Fibroblast of gingiva (primary cell): ENCODE results near the gene PDE4D.
A peak's percentile ranks its signal among the peaks of the same experiment; 100 is the strongest.
"Not testable (repeated sequence)": the region's sequence is repeated elsewhere in the genome, so short reads cannot be mapped to it uniquely, and the experiment has no call there.

Experiments used
- DNase-seq: peaks from one replicate; pipeline ENCODE4 v3.0.0-alpha.2; 2011; ENCODE audit warnings: low read depth

The PDE4D gene

DNA sequence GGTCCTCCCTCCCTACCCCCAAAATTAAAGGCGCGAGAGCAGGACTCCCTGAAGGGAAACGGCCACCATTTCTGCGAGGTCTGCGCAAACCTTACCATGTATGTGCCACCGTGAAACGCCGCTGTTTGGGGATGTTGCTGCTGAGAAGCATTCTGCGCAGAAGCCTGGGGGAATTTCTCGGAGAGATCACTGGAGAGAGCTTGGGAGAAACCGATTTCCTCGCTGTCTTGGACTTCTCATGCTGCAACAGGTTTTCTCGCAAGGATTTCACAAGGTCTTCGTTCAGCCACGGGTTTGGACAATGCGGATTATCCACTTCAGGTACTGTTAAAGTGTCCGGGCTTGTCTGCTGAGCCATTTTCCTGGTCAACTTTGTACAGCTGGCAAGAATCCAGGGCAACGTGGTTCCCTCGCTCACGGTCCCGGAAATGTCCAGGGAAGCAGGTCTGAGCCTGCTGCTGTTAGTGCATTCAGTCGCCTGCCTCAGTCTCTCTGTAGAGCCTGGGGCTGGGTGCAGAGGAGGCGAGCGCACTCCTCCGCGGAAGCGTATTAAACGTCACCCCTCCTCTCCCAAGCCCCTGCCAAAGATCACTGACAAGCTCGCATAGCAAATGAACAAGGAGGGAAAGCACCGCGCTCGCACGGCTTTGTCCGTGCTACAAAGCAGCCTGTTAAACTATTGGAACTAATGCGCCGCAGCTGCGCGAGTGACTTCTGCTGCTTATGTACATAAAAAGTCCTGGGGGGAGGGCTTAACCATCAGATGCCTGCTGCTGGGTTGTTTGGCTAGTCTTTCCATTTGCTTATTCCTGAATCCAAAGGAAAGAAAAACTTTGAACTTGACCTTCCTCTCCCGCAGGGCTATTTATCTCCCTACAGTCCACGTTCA, 125.1 kb downstream of the PDE4D start:
- peak; percentile 76 for DNase-seq

DNA sequence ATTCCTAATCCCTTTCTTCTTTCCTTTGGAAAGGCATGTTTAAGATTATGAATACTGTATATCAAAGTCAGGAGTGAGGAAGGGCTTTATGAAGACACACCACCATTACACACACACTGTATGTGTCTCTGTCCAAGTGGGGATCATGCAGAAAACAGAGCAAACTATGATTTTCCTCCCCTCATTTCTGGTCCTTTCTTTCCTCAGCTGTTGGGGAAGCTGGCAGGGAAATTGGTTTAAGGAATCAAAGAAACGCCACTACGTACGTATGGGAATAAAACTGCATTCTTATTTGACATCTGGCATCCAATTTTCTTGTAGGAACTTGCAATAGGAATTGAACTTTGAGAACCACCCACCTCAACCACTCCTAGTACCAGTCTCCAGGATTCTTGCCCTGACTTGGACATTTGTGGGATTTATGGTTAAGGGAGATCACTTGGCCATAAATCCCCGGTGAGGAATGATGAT, 125.8 kb downstream of the PDE4D start:
- DNase-seq: no peak

DNA sequence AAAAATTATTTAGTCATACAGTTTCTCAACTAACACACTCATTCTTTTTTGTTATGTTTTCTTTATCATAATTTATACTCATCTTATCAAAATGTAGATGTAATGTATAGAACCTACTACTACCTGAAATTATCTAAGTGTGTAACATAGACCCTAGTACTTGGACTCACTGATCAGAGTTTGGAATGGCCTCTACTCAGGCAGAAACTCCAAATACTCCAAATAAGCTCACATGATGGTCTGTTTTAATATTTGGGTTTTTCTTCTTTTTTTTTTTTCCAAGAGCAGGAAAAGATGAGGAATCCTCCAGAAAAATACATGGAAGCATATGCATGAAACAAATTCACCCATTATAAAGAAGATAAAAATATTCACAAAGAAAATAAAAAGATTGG, 126.3 kb downstream of the PDE4D start:
- no peak for DNase-seq

DNA sequence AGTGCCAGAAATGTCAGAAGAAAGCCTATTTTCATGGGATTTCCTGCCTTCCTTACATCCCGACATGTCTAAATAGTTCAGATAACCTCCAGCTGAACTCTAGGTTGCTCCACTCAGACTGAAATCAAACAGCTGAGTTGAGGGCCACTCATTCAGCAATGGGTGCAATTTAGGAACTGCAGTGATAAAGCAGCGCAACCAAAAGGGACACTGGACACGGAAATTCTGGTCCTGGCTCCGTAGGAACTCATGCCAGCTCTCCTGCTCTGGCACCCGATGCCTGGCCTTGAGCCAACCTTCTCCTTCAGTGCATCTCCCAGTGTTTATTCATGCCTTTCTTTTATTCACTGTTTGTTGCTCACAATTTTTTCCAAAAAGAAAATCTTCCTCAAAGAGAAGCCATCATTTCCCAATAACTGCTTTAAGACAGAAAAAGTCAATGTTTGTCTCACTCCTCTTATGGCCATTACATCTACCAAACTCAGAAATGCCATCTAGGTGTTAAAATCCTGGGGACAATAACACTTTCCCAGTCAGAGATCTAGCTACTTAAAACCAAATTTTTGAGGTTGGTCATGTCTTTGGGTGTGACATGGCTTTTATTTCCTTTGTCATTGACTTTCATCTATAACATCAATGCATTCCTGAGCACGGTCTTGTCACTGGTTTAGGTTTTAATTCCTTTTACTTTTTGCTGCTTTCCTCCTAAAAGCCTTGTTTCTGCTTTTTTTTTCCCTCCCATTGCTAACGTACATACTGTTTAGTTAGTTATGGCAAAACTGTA, 126.9 kb downstream of the PDE4D start:
- no peak for DNase-seq

DNA sequence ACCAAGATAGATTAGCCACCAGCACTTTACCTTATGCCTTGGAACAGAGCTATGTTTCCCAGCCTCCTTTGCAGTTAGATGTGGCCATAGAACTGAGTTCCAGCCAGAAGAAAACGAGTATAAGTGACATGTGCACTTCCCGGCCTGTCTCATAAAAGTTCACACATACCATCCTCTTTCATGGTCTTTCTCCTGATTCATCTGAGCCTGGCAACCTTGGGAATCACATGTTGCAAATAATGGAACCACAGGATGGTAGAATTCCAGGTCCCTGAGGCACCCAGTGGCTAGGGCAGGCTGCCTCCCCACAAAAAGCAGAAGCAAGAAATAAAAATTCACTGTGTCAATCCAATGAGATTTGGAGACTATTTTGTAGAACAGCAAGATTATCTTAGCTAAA, 128.1 kb downstream of the PDE4D start:
- no peak for DNase-seq

DNA sequence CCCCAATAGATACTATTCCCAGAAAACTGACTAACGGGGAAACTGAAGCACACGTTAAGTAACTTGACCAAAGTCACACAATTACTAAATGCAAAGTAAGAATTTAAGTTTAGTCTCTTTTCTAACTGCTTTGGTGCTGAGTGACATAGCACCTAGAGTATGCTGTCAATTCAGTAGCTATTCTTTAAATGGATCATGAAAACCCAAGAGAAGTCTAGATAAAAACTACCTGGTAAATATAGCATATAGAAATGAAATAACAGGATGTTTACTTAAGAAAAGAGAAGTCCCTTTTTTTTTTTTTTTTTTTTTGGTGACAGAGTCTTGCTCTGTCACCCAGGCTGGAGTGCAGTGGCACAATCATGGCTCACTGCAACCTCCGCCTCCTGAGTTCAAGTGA, 129.2 kb downstream of the PDE4D start:
- no peak for DNase-seq

DNA sequence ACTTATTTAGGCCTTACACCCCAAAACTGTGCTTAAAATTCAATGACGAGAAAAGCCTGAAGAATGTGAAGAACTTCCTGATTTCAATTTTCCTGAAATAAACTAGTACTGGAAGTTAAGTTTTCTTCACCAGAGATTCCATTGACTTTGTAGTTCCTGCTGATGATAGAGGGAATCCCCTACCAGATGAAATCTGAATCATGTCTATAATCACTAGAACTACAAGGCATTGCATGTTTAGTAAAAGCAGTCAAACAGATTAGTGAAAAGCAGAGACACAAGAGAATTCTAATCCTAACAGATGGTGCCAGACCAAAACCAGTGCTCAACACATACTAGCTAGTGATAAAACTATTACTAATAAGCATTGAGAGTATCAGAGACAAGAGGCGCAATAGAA, 130.0 kb downstream of the PDE4D start:
- DNase-seq: no peak

DNA sequence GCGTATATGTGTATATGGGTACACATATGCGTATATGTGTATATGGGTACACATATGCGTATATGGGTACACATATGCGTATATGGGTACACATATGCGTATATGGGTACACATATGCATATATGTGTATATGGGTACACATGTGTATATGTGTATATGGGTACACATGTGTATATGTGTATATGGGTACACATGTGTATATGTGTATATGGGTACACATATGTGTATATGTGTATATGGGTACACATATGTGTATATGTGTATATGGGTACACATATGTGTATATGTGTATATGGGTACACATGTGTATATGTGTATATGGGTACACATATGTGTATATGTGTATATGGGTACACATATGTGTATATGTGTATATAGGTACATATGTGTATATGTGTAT, 131.3 kb downstream of the PDE4D start:
- not testable (repeated sequence) for DNase-seq

DNA sequence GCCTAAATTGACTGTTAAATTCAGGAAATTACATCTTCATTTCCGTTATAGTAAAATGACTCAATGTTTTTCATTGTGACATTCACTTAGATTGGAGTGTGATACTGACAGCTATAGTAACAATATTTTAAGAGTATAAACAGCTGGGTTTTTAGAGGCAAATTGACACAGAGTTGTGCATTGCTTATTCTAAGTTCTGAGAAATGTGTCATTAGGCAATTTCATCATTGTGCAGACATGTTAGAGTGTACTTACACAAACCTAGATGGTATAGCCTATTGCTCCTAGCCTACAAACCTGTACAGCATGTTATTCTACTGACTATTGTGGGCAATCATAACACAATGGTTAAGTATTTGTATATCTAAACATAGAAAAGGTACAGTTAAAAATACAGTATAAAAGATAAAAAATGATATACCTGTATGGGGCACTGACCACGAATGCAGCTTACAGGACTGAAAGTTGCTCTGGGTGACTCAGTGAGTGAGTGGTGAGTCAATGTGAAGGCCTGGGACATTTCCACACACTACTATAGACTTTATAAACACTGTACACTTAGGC, 132.7 kb downstream of the PDE4D start:
- DNase-seq: peak; percentile 63

DNA sequence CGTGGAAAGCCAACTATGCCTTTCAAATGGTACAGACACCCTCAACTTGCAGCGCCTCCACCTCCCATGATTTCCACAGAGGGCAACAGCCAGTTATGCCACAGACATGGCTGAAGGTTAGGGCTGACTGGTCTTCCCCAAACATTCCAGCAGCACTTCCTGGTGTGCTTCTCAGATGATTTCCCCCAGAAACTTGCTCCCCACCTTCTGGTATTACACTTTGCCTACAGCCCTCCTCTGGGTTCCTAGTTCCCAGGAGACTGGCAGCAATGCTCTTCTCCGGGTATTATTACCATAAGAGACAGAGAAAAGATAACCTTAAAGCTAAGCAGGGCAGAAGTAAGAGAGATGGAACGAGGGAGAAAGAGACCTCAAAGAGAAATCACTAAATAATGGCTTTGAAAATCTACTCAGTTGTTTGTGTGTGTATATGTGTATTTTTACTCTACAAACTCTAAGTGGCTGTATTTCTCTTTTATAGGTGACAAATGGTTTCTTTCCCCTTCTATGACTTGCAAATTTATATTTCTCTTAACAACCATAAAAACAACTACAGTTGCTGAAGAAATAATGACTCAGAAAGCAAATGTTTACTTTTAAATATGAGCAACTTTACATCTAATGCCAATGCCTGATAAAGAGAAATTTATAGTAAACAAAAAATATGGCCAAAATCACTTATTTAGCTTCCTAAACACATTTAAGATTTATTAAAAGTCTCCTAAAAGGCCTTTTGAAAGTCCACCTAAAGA, 133.8 kb downstream of the PDE4D start:
- peak; percentile 58 for DNase-seq

DNA sequence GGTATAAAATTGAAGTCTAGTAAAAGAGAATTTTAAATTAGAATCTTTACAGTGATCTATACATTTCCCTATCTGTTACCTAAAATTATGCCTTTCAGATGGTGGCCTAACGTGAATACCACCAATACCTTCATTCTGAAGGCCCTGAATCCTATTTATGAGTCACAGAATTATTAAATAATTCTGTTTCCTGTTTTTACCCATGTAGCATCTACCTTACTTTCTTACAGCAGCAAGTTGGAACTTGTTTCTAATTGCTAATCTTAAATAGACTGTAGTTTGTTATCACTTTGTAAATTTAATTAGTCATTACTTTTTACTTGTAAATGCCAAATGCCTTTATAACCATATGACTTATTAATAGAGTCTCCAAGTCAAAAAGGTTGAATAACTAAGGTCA, 135.0 kb downstream of the PDE4D start:
- DNase-seq: no peak

DNA sequence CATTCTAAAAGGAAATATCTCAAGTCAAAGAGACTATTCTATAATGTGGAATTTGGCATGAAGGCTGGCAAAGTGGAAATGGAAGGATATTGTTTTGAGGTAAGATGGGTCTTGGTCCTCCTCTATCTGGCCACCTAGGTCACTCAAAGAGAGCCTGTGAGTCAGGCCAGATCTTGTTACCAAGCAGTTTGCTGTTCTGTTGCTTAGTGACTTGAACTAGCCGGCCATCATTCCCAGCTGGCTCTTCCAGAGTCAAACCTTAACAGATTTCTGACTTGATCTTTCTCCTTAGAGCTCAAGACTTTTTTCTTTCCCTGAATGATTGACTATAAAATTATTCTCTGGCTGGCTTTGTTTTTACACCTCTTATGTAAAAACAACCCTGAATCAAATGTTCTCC, 136.1 kb downstream of the PDE4D start:
- DNase-seq: peak; percentile 42

DNA sequence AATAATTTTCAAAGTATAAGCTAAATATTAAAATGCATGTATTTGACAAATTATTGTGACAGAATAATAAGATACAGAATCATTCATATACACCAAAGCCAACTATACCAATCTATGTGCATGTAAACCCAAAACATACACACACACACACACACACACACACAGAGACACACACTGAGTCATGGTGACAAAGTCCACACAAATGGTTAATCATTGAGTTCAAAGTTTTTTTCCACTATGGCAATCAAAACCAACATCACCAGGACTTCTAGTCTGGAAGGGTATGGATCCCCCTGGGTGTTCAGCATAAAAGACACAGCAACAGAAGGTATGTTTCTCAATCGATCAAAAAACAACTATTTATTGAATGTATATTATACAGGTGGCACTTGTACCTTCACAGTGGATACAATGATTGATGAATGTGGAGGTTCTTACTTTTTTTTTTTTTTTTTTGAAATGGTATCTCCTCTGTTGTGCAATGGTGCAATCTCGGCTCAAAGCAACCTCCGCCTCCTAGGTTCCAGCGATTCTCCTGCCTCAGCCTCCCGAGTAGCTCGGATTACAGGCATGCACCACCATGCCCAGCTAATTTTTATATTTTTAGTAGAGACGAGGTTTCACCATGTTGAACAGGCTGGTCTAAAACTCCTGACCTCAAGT, 137.0 kb downstream of the PDE4D start:
- DNase-seq: no peak

DNA sequence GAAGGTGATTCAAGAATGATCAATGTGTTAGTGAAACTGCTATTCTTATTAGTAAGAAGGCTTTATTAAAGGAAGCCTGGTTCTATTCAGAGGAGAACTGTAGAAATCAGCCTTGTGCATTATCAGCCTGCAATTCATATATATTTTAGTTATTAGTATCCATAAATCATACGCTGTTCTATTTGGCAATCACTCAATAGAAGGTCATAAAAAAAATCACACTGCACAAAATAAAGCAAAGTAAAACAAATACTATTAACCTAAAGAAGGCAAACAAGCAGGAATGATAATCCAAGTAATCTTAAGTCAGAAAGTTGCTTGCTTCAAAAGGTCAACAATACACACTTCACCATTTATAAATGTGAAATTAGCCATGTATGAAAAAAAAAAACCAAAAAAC, 138.1 kb downstream of the PDE4D start:
- DNase-seq: no peak

DNA sequence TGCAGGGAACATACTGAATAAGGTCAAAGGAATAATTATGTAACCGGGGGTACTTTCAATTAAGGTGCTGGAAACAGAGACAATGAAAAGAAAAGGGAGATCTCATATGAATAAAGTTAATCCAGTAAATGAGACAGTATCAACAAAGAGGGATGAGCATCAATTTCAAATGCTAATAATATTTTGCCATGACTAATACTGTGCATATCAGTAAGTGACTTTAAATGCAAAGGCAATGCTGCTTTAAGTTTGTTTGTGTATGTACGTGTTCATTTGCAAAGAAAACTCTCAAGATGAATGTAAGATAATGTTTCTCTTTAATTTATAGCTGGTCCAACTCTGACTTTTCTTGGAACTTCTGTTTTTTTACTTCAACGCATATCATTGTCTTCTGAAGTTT, 139.9 kb downstream of the PDE4D start:
- no peak for DNase-seq

DNA sequence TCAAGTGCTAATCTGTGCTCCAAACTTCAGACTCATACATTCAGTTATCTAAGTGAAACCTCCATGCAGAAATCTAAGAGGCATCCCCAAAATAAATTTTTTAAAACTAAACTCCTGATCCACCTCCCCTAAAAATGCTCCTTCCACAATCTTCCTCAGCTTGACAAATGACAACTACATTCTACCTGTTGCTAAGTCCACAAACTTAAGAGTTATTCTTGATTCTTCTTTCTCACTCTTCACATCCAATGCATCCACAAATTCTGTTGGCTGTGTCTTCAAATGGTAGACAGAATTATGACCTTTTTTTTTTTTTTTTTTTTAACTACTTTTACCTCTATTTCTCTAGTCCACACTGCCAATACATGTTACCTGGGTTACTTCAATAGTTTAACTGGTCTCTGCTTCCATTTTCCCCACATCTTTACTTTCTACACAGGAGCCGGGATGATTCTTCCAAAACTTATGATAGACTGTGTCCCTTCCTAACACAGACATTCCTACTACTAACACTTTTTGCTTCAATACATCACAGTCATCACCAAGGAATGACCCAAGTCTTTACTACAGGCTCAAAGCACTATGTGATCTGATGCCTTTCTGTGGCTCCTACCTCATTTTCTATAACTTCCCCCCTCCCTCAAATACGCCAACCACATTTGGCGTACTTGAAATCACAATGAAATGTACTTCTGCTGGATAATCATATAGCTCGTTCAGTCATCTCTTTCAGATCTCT, 143.6 kb downstream of the PDE4D start:
- no peak for DNase-seq

DNA sequence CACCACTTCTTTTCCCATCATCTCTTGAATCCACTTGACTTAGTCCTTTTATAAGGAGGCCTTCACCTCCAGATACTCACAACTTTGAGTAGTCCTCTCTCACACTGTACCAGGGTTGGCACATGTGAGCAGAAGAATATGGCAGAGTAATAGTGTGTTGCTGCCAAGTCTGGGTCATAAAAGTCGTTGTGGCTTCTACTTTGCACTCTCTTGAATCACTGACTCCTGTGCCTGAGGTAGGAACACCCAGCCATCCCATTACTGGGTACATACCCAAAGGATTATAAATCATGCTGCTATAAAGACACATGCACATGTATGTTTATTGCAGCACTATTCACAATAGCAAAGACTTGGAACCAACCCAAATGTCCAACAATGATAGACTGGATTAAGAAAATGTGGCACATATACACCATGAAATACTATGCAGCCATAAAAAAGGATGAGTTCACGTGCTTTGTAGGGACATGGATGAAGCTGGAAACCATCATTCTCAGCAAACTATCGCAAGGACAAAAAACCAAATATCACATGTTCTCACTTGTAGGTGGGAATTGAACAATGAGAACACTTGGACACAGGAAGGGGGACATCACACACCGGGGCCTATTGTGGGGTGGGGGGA, 145.4 kb downstream of the PDE4D start:
- DNase-seq: not testable (repeated sequence)

DNA sequence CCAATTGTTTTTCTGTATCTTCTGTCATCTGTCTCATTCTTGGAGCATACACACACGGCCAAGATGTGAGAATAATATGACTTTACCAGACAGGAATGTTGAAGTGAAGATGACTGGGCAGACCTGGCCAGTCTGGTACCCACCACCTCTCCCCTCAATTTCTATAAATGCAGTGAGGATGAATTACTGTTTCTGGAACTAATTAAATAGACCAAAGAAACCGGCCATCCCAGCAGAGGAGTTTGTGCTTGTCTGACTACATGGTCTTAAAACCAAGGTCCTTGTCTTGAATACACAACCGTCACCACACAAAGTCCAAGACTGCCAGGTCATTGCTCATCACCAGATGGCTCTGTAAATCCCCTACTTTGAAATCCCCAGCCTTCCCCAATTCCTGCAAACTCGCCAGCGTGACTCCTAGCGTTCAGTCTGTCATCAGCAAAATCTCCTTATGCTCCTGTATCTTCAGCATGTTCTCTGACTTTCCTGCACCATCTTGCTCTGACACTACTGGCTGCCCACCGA, 147.2 kb downstream of the PDE4D start:
- DNase-seq: peak; percentile 85

DNA sequence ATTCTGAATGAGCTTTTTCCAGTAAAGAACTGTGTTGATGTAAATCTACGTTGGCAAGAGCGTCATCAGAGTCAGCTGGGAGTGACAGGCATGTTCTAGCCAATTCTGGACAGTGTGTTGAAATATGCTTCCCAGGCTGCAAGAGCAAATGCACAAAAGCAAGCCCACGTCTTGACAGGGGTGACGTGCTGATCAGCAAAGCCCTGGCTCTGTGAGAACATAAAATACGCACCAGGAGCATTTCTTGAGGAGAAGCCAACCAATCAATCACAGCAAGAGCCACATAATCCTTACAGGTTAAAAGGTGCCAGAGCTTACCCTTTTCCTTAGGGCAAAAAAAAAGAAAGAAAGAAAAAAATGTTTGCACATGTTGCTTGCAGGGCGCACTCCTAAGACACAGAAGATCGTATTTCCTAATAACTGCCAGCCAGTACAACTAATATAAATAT, 148.1 kb downstream of the PDE4D start:
- peak; percentile 99 for DNase-seq

DNA sequence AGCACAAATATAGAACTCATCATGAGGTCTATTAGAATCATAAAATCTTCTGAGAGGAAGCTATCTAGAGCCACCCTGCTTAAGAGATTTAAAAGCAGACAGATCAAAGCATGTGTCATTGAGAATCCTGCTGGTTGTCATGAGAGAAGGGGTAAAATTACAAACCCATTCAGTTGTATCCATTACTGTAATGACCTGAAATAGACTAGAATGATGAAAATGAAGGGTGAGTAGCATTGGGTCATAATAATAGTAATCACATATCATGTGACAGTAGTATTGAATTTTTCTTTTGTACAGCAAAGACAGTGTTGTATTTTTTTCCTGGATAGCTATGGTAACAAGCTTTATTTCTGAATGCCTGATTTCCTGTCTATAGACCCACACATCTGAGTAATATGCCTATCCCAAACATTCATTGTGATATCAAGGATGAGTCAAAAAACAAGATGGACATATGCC, 149.0 kb downstream of the PDE4D start:
- peak; percentile 82 for DNase-seq
